NB4 (cell line): ENCODE results near the gene TTC38.

Experiments used
- TF ChIP-seq, protein P1 (sequence below): IDR thresholded peaks from 2 replicates; pipeline ENCODE4 v1.6.1; 2011; ENCODE audit warnings: low read depth, low read length
- TF ChIP-seq, protein P2 (sequence below): IDR thresholded peaks from one replicate; pipeline ENCODE4 v1.5.1; 2012; ENCODE audit warnings: low read depth, low read length

DNA sequence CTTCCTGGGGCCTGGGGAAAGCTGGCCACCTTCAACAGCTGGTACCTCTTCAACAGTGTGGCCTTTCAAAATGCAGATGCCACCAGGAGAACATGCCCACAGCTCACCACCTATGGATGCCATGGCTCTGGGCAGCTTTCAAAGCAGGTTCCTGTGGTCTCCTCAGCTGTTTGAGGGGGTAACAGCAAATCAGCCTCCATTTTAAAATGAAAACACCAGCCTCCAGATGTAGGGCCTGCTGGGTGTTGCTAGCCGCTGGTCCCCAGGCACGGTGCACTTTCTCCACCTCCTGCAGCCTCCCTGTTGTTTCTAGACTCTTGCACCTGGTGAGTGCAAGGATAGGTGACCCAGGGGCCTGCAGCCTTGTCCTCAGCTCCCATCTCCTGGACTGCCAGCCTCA, 27.7 kb upstream of the TTC38 start:
- TF ChIP-seq, protein P1, sequence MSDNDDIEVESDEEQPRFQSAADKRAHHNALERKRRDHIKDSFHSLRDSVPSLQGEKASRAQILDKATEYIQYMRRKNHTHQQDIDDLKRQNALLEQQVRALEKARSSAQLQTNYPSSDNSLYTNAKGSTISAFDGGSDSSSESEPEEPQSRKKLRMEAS: no peak
- TF ChIP-seq, protein P2, sequence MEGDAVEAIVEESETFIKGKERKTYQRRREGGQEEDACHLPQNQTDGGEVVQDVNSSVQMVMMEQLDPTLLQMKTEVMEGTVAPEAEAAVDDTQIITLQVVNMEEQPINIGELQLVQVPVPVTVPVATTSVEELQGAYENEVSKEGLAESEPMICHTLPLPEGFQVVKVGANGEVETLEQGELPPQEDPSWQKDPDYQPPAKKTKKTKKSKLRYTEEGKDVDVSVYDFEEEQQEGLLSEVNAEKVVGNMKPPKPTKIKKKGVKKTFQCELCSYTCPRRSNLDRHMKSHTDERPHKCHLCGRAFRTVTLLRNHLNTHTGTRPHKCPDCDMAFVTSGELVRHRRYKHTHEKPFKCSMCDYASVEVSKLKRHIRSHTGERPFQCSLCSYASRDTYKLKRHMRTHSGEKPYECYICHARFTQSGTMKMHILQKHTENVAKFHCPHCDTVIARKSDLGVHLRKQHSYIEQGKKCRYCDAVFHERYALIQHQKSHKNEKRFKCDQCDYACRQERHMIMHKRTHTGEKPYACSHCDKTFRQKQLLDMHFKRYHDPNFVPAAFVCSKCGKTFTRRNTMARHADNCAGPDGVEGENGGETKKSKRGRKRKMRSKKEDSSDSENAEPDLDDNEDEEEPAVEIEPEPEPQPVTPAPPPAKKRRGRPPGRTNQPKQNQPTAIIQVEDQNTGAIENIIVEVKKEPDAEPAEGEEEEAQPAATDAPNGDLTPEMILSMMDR: no peak
